ENCODE data around the gene PDPK1. TPM values are rescaled to one million over a fixed set of nuclear protein-coding genes. Genes with fewer than 3 reads are reported as not detected.

PDPK1 gene
- total RNA-seq, 1 donor from 2014 or later = 113 TPM

DNA sequence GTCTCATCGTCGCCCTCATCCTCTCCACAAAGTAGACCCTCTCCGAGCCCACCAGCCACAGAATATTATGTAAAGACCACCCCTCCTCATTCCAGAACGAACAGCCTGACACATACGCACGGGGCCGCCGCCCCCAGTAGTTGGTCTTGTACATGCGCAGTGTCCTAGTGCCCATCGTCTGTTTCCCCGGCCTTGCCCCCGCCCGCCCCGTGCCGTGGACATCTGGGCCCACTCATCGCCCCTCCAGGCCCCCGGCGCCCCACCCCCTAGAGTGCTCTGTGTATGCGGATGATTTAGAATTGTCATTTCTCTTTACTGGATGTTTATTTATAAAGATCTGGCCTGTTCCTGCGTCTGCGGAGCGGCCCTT, 18.1 kb upstream of the PDPK1 start:
- Mint-ChIP-seq H3K9me3 (ENCODE audit: unreplicated experiment) (peaks cover 28% of the 10 kb centered on the region), H3K36me3 (ENCODE audit: unreplicated experiment) (no peaks in the 10 kb centered on the region), H3K4me3 (ENCODE audit: unreplicated experiment) (peak overlapping the region; percentile 79), H3K27me3 (ENCODE audit: unreplicated experiment) (peaks cover 22% of the 10 kb centered on the region), H3K27ac (ENCODE audit: unreplicated experiment) (peak overlapping the region; percentile 90), H3K4me1 (ENCODE audit: low read depth, unreplicated experiment) (peaks cover 25% of the 10 kb centered on the region)
- no peak for DNase-seq
- TF ChIP-seq, protein P1, sequence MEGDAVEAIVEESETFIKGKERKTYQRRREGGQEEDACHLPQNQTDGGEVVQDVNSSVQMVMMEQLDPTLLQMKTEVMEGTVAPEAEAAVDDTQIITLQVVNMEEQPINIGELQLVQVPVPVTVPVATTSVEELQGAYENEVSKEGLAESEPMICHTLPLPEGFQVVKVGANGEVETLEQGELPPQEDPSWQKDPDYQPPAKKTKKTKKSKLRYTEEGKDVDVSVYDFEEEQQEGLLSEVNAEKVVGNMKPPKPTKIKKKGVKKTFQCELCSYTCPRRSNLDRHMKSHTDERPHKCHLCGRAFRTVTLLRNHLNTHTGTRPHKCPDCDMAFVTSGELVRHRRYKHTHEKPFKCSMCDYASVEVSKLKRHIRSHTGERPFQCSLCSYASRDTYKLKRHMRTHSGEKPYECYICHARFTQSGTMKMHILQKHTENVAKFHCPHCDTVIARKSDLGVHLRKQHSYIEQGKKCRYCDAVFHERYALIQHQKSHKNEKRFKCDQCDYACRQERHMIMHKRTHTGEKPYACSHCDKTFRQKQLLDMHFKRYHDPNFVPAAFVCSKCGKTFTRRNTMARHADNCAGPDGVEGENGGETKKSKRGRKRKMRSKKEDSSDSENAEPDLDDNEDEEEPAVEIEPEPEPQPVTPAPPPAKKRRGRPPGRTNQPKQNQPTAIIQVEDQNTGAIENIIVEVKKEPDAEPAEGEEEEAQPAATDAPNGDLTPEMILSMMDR (IDR thresholded peaks at IDR 0.05; ENCODE audit: partially characterized antibody, unreplicated experiment) = no peak

GRCh38 chr16:2520097-2520783, 17.6 kb upstream of the PDPK1 start, which contains the start of gene AMDHD2:
Gene AMDHD2, plus strand, starts transcription at chr16:2520371. Its CDS starts 88 bp downstream, at chr16:2520459.
- Mint-ChIP-seq H3K4me1 (ENCODE audit: low read depth, unreplicated experiment) (peaks cover 23% of the 10 kb centered on the region), H3K4me3 (ENCODE audit: unreplicated experiment) (peak within 1 kb of the TSS; percentile 86), H3K9me3 (ENCODE audit: unreplicated experiment) (peaks cover 26% of the 10 kb centered on the region), H3K27me3 (ENCODE audit: unreplicated experiment) (peaks cover 20% of the 10 kb centered on the region), H3K36me3 (ENCODE audit: unreplicated experiment) (no peaks in the 10 kb centered on the region), H3K27ac (ENCODE audit: unreplicated experiment) (peak within 1 kb of the TSS; percentile 90)
- DNase-seq = peak; percentile 93
- TF ChIP-seq, protein P1 (IDR thresholded peaks at IDR 0.05; ENCODE audit: partially characterized antibody, unreplicated experiment) = no peak

- H3K9me3 Mint-ChIP-seq (ENCODE audit: unreplicated experiment) = peaks cover 20% of the 10 kb centered on the region
- H3K4me1 Mint-ChIP-seq (ENCODE audit: low read depth, unreplicated experiment) = peaks cover 16% of the 10 kb centered on the region
Measured at GRCh38 chr16:2520784-2521531, 16.9 kb upstream of the PDPK1 start.

DNA sequence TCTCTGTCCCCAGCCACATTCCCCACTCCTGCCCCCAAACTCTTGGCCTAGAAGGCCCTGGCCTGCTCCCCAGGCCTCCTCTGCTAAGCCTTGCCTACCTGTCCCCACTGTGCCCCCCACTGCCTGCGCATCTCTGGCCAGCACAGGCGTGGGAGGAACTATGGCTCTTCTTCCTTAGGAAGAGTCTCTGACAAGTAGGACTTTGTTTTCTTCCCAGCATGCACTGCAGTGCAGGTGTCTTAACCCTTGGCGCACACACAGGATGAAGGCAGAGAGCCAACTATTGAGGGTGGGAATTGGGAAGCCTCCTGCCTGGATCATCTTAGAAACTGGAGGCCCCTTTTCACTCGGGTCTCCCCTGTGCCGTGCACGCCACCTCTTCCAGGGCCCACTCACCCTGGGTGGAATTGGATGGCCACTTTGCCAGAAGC, 14.0 kb upstream of the PDPK1 start:
- Mint-ChIP-seq H3K9me3 (ENCODE audit: unreplicated experiment) (peaks cover 20% of the 10 kb centered on the region), H3K4me3 (ENCODE audit: unreplicated experiment) (no peak overlapping the region), H3K36me3 (ENCODE audit: unreplicated experiment) (no peaks in the 10 kb centered on the region), H3K27ac (ENCODE audit: unreplicated experiment) (no peak overlapping the region), H3K27me3 (ENCODE audit: unreplicated experiment) (peaks cover 15% of the 10 kb centered on the region), H3K4me1 (ENCODE audit: low read depth, unreplicated experiment) (peaks cover 6% of the 10 kb centered on the region)
- TF ChIP-seq, protein P1 (IDR thresholded peaks at IDR 0.05; ENCODE audit: partially characterized antibody, unreplicated experiment) = no peak
- no peak for DNase-seq

More at GRCh38 chr16:2520784-2521531, 16.9 kb upstream of the PDPK1 start:
- peak; percentile 61 for DNase-seq
- Mint-ChIP-seq H3K27ac (ENCODE audit: unreplicated experiment) (peak overlapping the region; percentile 77), H3K27me3 (ENCODE audit: unreplicated experiment) (peaks cover 20% of the 10 kb centered on the region), H3K4me3 (ENCODE audit: unreplicated experiment) (peak overlapping the region; percentile 86), H3K36me3 (ENCODE audit: unreplicated experiment) (no peaks in the 10 kb centered on the region)
- TF ChIP-seq, protein P1 (IDR thresholded peaks at IDR 0.05; ENCODE audit: partially characterized antibody, unreplicated experiment) = no peak
